ENCODE measurements around the gene PKN2.

GRCh38 chr1:88740784-88741183 lies 56.7 kb downstream of the PKN2 start:
- TF ChIP-seq CTCF (IDR thresholded peaks at IDR 0.05; ENCODE audit: low read length) (no peak), EZH2phosphoT487 (IDR thresholded peaks at IDR 0.05; ENCODE audit: low read length) (no peak), EZH2 (optimal IDR thresholded peaks at IDR 0.05; ENCODE audit: low read depth, low read length) (no peak)
